HG02840 (cell line): ENCODE results near the gene ENO3.

Experiments
- ATAC-seq: cut with Tn5 transposase; IDR thresholded peaks from one replicate; pipeline ENCODE4 v1.9.1; 2021; ENCODE audit warnings: mild to moderate bottlenecking, moderate library complexity, moderate number of reproducible peaks; ENCODE audit not compliant: unreplicated experiment, low FRiP score

The ENO3 gene

DNA sequence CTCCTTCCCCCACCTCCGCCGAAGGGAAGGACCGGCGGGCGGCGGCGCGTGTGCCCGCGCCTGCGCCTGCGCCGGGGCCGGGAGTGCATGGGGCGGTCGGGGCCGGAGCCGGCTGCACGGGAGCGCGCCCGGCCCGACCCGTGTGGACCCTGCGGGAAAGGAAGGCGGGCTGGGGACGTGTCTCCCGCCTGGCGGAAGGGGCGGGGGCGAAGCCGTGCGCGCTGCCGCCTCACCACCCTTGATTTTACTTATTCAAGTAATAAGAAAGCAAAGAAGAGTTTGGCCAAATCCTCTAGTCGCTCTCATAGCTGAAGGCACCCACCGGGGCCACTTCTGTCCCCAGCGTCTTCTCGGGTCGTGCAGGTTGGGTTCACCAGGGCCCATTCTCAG, 2.0 kb upstream of the ENO3 start:
- ATAC-seq: peak; percentile 38

DNA sequence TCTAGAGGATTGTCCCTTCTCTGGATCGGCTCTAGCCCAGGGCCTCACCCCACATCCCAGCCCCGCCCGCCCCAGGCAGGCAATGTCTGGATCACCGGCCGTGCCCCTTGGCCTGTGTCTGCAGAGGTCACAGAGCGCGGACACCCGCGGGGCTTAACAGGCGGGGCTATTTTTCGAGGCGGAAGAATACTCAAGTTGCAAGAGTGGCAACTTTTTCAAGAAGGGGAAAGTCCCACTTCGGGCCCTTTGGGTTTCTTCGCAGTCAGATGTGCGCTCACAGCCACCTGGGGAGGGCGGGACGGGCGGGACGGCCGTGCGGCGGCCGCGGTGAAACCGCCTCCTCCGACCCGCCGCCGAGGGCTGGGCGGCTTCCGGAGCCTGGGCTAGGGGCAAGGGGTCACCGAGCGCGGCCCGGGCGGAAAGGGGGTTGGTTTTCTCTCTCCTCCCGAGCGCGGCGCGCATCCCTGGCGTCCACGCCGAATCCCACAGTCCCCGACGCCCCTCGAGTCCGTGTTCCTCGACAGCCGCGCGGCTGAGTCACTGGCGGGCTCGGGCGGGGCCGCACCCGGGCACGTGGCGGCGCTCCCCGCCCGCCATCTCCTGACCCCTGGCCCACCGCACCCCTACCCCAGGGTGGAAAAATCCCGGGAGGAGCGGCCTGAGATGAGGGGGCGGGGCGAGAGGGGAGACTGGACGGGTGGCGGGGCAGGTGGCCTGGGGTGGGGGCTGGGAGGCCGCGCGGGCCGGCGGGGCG, 1.4 kb upstream of the ENO3 start:
- ATAC-seq: peak; percentile 30

DNA sequence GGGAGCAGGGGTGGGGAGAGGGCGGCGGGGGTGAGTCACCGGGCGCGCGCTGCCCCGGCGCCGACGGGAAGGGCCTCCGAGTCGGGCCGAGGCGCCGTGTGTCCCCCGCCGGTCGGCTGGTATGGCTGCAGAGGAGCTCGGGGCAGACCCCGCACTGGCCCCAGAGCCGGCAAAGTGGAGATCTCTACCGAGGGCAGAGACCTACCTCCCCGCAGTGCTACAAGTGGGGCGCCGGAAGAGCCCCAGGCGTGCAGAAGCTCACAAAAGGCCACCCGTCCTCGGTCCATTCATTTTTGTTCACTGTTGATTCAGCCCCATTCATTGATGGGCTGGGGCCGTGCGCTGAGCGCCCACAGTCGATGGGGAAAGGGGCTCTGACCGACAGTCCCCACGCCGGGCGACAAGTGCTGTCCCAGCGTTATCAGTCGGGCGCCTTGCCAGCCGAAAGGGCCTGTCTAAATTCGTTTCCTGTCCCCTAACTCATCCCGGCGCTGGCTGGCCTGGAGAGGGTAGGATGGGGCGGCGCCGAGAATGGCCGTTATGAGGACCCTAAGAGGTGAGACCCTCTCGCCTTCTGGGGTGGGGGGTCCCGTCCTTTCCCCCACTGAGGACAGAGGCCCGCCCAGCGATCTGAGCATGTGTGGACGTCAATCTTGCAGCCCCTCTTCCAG, 709 bp upstream of the ENO3 start:
- no peak for ATAC-seq

DNA sequence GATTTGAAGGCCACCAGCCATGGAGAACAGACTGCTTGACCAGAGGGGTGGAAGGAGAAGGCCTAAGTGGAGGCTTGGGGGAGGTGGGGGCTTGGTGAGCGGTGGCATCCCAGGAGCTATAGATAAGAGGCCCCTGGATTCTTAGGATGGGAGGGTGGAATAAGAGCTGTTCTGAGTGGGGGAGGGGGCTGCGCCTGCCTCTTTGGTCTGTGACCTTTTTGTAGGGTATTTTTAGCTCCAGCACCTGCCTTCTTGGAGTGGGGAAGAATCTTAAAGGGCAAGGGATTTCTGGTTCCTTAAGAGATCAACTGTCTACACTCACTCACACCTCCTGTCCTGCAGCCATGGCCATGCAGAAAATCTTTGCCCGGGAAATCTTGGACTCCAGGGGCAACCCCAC, 567 bp downstream of the ENO3 start:
- ATAC-seq: no peak

DNA sequence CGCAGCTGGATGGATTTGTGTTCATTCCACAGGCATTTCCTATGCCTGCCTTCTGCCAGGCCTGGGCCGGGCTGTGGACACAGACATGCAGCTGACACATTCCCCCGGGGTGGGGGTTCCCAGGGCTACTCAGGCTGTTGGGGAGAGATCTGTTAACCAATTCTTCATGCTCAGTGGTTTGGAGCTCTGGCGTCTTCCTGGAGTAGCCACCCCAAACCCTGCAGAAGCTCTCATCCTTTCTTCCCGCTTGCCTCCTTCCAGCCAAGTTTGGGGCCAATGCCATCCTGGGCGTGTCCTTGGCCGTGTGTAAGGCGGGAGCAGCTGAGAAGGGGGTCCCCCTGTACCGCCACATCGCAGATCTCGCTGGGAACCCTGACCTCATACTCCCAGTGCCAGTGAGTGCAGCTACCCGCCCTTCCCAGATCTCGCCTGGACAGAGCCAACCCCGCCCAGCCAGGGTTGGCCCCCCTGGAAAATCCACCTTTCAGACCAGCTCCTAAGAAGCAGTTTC, 2.6 kb downstream of the ENO3 start:
- ATAC-seq: no peak

DNA sequence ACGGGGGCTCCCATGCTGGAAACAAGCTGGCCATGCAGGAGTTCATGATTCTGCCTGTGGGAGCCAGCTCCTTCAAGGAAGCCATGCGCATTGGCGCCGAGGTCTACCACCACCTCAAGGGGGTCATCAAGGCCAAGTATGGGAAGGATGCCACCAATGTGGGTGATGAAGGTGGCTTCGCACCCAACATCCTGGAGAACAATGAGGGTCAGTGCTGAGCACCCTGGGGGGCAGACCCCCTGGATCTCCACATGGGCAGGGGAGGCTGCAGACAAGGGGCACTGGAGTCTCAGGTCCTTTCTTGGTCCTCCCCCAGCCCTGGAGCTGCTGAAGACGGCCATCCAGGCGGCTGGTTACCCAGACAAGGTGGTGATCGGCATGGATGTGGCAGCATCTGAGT, 4.2 kb downstream of the ENO3 start:
- no peak for ATAC-seq

DNA sequence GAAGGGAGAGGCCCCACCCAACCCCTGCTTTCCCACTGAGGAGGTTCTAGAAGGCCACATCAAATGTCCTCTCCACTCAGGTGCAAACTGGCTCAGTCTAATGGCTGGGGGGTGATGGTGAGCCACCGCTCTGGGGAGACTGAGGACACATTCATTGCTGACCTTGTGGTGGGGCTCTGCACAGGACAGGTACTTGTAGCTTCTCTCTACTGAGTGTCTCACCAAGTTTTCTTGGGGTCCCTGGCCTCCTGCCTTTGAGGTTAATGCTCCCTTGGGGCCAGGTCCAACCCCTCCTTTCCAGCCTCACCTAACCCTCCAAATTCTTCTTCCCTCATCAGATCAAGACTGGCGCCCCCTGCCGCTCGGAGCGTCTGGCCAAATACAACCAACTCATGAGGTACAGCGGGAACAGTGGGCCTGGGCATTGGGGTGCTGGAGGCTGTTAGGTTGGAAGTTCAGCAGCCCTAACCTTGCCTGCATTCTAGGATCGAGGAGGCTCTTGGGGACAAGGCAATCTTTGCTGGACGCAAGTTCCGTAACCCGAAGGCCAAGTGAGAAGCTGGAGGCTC, 5.7 kb downstream of the ENO3 start:
- no peak for ATAC-seq

DNA sequence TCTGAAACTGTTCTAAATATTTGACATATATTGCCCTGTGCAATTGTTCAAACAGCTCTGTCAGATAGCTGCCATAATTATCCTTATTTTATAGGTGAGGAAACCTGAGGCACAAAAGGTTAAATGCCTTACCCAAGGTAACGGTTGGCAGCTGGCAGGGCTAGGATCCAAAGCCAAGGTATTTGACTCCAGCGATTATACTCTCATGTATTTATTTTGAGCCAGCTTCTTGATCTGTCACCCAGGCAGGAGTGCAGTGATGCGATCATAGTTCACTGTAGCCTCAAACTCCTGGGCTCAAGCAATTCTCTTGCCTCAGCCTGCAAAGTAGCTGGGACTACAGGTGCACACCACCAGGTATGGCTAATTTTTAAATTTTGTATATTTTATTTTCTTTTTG, 7.2 kb downstream of the ENO3 start:
- ATAC-seq: no peak

DNA sequence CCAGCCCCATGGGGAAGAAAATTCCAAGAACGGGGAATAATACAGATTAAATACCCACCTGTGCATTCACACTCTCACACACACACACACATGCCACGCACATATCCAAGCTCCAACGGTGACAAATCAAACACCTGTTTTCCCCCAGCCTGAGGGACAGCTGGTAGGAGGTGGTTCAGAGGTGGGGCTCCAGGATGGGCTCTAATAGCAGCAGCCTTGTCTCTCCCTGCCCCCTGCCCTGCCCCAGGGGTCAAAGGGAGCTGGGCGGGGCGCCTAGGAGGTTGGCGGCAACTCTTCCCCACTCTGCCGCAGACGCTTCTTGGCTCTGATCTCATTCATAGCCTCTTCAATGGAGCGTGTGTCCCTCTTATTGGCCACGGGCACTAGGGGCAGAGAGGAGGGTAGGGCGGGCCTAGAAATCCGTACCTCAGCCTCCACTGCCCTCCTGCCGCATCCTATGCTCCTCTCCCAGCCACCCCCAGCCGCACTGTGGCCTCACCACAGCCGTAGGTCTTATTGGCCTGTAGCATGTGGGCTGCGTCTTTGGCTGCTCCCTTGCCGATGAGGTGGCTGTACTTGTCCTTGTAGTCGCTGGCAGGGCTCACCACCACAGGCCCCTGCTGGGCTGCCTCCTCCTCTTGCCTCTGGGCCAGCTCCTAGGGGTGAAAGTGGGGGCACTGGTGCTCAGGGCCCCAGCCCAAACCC, 8.5 kb downstream of the ENO3 start:
- ATAC-seq: no peak

DNA sequence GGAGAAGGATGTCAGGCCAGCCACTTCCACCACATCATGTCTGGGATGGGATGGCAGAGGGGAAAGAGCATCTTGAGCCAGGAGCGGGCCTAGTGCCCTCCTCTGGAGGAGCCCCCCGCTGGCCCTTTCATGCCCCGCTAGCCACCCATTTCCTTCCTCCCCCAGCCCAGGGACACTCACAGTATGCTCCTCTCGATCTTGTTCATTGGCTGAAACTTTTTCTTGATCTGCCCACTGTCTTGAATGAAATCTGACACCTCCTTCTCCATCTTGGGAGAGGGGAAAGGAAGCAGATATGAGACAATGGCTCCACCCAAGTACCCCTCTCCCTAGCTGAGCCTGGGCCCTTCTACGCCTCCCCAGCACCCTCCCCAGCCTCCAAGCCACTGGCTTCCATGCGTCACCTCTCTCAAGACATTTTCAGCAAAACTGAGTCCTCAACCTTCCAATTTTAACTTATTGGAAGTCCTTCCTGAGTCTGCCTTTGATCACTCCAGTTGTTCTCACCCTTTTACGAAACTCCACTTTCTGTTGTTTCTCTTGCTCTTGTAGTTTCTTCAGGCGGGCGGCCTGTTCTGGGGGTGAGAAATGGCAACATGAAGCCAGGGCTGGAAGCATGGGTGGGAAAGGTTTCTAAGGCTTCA, 9.5 kb downstream of the ENO3 start:
- ATAC-seq: no peak

DNA sequence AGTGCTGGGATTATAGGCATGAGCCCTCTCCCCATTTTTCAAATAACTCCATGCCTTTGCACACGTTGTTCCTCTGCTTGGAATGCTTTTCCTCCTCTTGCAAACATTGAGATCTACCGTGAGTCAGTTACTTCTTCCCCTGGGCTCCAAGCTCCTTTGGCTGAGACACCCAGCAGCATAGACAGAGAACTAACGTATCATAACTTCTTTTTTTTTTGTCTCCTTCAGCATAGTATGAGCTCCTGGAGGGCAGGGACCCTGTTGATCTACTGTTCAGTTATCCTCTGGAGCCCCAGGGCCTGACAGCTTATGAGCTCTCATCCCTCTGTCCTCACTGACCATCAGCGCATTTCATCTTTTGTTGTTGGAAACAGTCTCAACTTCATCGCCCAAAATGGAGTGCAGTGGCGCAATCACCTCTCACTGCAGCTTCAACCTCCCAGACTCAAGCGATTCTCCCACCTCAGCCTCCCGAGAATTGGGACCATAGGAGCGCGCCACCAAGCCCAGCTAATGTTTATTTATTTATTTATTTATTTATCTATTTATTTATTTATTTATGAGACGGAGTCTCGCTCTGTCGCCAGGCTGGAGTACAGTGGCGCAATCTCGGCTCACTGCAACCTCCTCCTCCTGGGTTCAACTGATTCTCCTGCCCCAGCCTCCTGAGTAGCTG, 14.5 kb downstream of the ENO3 start:
- ATAC-seq: no peak

DNA sequence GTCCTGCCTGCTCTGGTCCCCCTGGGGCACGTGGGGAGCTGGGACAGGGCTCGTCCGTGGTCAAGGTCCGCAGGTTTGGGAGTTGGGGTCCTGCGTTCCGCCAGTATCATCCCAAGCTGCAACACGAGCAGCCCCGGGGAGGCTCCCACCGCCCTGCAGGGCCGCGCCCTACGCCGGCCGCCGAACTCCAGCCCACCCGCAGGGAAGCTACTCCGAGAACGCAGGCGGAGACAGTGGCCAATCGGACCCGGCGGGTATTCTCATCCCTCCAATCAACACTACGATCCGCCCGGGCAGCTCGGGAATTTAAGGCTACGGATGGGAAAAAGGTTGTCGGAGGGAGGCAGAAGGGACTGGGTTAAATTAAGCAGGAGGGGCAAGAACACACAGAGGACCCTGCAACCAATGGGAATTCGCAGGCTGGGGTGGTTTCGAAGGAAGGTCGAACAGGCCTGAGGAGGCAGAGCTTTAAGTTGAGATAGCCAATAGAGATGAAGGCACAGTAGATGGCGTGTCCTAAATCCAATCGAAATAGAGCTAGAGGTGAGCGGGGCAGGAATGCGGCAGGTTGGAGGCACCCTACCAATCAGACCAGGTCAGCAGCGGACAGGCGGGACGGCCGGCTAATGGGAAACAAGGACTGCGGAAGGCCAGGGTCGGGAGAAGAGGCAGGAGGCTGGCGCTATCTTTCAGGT, 16.1 kb downstream of the ENO3 start:
- peak; percentile 76 for ATAC-seq

DNA sequence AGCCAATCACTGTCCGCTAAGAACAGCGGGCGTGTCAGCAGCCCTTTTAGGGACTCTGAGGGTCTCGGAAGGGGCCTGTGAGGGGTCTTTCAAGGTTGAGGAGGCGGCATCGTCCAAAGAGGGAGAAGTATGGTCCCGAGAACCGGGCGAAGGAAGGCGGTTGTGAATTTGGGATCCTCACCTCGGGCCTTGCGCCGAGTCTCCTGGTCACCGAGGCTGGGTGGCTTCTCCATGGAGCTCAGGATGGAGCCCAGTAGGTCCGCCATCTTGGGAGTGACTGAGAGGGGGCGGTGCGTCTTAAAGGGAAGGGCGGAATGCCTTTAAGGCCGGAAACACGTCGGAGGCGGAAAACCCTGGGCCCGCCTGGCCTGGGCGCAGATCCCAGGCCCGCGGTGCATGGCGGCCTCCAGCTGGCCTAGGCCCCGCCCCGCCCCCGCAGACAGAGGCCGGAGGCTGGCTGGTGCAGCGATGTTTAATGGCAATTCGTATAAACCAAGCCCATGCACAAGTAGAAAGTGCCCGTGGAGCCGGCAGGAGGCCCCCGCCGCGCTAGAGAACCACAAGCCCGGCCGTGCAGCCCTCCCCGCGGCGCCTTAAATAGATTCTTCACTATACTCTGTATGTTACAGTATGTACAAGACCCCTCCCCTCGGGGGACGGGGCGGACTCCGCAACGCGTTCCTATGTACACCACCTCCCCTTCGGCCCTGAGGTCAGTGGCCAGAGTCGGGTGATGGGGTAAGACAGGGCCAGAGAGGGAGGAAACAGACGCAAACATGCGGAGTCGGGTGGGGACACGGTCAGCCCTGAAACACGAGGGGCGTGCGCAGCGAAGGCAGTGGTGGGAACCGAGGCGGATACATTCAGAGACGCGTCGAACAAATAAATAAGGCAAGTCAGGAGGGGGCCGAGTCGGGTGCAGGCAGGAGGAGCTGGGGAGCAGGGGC, 16.9 kb downstream of the ENO3 start, which contains the start of gene SPAG7:
TSS of gene SPAG7 (minus strand) at position 279 of the 947 bp plus-strand sequence. CDS start at position 266, 13 bp downstream.
- peak; percentile 59 for ATAC-seq

DNA sequence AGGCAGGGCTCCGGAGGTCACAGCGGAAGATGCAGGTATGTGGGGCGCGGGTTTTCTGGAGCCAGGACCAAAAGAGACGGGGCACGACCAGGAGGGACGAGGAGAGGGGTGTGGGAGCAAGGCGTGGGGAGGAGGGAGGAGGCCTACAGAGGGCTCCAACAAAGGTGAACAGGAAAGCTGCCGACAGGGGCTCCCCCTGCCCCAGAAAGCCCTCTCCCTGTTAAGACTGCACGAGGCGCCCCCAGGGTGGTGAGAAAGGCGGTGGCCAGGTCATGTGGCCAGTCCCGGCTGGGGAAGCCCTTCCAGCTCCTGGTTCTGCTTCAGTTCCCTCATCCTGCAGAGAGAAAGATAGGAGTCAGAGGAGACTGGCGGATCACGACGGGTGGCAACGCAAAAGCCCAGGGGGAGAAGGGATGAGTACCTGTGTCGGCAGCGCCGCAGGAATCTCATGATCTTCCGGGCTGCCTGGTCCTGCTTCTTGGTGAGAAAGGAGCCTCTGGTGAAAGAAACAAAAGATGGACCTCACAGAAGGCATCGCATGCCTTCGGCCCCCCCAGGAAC, 17.6 kb downstream of the ENO3 start:
- no peak for ATAC-seq

DNA sequence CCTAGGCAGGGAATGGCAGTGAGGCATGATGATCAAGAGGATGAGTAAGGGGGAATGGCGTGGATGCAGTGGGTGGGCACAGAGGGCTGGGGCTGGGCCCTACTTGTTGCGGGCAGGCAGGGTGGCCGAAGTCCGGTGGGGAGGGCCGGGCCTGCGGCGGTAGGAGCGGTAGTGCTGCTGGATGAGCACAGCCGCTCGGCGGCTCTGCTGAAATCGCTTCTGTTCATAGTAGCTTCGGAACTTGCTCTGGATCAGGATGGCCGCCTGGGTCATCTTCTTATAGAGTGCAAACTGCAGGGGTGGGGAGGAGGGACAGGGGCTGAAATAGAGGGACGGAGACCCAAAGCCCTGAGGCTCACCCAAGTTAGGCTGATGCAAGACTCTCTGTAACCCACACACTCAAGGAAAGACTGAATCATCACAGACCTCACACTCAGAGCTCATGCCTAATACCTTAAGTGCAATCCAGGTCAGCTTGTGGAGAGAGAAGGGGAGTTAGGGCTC, 18.2 kb downstream of the ENO3 start:
- ATAC-seq: no peak

DNA sequence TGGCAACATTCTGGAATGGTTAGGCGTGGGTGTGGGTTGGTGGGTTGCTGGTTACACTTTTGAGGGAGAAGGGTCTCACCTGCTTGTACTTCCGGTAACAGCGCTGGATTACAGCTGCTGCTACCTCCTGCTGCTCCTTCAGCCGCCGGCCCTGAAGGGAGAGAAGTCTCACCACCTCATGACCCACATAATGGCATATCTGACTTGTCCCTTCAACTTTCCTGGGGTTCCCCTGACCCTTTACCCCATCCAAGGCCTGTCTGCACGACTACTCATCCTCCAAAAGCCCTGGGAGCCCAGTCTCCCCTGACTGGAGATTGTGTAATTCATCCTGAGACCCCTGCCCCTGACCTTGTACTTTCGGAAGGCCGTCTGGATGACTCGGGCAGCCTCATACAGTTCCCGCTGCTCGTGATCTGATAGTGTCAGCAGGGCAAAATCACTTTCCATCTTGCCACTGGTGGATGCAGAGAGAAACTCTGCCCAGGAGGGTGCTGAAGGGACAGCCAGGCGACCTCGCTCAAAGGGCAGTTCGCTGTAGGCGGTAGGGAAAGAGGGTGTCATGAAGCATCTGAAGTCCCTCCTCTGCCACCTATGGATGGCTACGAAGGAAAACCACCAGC, 18.7 kb downstream of the ENO3 start:
- no peak for ATAC-seq

DNA sequence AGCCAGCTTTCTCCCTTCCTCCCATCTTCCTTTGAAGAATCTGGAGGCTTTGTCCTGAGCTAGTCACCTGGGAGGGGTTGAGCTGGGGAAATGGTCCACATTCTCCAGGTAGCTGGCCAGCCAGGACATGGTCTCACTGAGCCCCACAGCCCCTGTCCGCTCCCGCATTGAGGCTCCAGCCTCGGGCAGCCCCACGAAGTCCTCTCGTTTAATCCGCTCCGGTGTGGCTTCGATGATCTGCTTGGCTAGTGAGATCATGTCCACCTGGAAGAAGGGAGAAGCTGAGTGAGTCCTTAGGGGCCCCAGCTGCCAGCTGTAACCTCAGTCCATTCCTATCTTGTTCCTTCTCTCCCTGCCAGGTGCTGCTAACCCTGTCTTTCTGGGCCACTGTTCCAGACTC, 19.4 kb downstream of the ENO3 start:
- no peak for ATAC-seq
